Measurements from ENCODE around the gene SUSD4. TPM values are rescaled to one million over a fixed set of nuclear protein-coding genes. Genes with fewer than 3 reads are reported as not detected.
"Not testable (repeated sequence)": the region's sequence is repeated elsewhere in the genome, so short reads cannot be mapped to it uniquely, and the experiment has no call there.

The SUSD4 gene, protein sequence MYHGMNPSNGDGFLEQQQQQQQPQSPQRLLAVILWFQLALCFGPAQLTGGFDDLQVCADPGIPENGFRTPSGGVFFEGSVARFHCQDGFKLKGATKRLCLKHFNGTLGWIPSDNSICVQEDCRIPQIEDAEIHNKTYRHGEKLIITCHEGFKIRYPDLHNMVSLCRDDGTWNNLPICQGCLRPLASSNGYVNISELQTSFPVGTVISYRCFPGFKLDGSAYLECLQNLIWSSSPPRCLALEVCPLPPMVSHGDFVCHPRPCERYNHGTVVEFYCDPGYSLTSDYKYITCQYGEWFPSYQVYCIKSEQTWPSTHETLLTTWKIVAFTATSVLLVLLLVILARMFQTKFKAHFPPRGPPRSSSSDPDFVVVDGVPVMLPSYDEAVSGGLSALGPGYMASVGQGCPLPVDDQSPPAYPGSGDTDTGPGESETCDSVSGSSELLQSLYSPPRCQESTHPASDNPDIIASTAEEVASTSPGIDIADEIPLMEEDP
- total RNA-seq, result not detected

DNA sequence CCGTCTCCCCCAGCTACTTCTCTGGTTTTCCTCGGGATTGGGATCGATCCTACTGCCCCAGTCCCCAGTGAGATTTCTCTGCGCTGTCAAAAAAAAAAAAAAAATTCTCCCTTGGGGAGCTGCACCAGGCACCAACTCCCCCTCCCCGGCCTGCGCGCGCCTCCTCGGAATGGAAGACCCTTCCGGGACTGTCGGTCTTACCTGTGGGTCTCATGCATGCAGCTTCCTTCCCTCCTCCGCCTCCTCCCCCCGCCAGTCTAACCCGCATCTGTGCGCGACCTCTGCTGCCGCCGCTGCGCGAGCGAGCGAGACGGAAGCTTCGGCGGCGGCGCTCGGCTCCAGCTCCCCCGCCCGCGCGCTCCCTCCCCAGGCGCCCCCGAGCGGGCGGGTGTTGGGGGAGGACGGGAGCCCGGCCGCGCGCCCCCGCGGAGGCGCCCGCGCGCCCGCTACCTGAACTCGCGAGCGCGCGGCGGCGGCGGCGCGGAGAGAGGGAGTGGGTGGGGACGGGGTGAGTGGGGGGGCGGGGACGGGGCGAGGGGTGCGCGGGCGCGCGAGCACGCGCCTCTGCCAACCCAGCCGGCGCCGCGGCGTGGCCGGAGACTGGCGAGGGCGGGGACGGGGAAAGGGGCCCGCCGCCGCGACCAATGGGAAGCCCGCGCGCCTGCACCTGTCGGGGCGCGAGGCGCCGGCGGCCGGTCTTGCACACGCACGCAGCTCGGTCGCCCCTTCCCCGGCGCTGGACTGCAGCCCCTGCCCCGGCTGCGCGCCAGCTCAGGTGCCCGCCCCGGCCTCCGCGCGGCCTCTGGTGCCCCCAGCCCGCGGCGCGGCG, at the start of gene SUSD4:
TSS of gene SUSD4 (minus strand) at position 321 of the 829 bp plus-strand sequence. CDS start 751 bp downstream, outside the sequence.
- CTCF ChIA-PET, result interaction anchor here (0.8 kb wide), 1 partner anchor 334 kb away, joined by 3 read pairs; no protein-coding TSS in a partner anchor

DNA sequence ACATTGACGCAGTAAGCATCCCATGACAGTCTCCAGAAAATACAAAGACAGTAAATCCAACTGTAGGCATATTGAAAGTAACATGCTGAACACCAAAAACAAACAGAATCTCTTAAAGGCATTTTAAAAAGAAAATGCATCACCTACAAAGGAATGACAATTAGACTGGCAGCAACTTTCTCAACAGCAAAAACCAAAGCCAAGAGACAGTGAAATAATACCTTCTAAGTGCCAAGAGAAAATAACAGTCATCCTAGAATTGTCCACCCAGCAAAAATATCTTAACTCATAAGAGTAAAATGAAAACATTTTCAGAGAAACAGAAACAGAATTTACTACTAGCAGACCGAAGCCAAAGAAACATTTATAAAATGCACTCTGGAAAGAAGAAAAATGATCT, 49.2 kb upstream of the SUSD4 start:
- ChIA-PET CTCF (no interaction called here), POLR2A (no interaction called here)

More for the DNA sequence above, at the start of gene SUSD4:
- POLR2A ChIA-PET, result no interaction called here

DNA sequence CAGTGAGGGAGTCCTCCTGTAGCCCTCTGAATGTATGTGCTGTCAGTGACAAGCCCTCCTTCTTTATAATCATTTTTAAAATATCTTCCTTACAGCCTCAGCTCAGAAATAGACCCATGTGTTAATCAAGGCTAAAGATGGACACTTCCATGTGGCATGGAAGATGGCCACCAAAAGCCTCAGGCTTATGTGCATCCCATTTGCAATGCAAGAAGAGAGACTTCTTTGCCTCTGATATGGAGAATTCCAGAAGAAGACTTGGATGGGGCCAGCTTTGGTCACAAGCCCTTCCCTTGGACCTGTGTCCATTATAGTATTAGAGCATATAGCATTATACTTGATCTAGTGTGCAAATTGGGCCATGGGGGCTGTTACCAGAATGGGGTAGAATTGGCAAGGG, 47.7 kb upstream of the SUSD4 start:
- POLR2A ChIA-PET, result no interaction called here
- CTCF ChIA-PET, result no interaction called here

DNA sequence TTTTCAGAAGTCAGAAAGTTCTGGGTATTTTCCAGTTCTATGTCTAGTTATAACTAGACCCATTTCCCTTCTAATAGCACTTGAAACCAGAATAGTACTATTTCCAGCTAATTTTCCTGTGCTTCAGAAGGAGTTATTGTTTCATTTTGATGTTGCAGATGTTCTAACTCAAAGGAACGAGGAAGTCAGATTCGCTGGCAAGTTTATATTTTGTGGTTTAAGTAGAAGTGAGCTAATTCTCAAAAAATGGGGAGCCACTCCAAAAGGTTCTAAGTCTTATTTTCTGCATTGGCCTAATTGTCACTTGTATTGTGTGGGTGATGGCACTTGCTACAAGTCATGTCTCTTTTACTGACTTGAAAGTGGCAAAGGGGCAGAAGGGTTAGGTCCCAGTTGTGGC, 47.3 kb upstream of the SUSD4 start:
- ChIA-PET CTCF (no interaction called here), POLR2A (no interaction called here)

DNA sequence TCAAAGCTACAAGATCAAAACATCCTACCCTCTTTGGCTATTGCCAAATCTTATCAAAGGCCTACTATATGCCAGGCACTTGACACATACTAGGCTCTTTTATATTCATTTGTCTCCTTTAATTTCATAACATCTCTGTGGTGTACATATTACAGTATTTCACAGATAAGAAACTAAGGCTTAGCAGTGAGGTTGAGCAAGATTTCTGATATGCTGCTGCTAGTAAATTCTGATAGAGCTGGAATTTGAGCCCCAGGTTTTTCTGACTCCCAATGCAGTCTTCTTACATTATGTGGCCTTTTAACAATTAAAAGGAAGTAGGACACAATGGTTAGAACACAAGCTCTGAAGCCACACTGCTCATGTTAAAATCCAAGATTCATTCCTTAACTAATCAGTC, 46.1 kb upstream of the SUSD4 start:
- ChIA-PET POLR2A (no interaction called here), CTCF (no interaction called here)

DNA sequence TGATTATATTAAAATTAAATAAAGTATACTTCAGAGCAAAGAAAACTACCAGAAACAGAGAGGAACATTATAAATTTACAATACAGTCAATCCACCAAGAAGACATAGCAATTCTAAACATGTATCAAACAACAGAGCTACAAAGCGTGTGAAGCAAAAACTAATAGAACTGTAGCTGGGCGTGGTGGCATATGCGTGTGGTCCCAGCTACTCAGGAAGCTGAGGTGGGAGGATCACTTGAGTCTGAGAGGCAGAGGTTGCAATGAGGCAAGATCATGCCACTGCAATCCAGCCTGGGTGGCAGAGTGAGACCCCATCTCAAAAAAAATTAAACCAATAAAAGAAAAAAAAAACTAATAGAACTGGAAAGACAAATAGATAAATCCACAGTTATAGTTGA, 41.5 kb upstream of the SUSD4 start:
- POLR2A ChIA-PET, result no interaction called here
- CTCF ChIA-PET, result no interaction called here

DNA sequence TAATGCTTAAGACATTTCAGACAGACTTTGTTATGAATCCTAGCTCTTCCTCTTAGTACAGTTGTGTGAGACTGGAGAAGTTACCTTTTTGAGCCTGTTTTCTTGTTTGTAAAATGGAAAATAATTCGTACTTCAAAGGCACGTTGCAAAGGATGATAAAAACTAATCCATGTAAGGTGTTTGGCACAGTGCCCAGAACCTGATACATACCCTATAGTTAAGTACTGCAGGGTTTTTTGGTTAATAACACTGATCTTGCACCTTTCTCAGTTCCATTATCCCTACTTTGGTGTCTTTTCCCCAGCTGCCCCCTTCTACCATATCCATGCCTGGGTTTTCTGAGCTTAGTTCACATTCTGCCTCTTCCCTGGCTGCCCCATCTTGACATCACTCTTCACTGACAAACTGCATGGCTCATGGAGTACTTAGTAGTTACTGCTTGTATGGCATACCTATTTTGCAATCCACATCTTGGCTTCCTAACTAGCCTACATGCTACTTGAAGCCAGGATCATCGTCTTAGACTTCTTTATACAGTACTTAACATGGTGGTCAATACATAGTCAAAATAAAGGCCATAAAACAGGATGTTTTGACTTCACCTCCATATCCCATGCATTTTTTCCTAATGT, 39.3 kb upstream of the SUSD4 start:
- POLR2A ChIA-PET, result no interaction called here

DNA sequence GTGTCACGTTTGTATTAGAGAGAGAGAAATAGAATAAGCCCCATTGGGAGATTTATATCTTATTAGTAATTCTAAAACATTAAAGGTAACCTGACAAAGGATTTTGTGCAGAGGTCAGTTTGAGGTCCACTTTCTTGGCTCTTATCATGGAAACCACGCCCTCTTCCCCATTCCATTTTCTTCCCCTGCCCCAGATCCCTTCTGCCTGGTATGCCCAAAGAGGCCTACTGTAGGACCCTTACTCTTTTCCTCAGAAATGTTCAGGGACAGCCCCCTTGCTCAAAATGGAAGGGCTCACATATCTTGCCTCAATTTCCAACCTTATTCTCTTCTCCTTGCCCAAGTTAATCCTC, 38.8 kb upstream of the SUSD4 start:
- CTCF ChIA-PET, result no interaction called here
- POLR2A ChIA-PET, result no interaction called here

More for the DNA sequence above, 39.3 kb upstream of the SUSD4 start:
- CTCF ChIA-PET, result no interaction called here

DNA sequence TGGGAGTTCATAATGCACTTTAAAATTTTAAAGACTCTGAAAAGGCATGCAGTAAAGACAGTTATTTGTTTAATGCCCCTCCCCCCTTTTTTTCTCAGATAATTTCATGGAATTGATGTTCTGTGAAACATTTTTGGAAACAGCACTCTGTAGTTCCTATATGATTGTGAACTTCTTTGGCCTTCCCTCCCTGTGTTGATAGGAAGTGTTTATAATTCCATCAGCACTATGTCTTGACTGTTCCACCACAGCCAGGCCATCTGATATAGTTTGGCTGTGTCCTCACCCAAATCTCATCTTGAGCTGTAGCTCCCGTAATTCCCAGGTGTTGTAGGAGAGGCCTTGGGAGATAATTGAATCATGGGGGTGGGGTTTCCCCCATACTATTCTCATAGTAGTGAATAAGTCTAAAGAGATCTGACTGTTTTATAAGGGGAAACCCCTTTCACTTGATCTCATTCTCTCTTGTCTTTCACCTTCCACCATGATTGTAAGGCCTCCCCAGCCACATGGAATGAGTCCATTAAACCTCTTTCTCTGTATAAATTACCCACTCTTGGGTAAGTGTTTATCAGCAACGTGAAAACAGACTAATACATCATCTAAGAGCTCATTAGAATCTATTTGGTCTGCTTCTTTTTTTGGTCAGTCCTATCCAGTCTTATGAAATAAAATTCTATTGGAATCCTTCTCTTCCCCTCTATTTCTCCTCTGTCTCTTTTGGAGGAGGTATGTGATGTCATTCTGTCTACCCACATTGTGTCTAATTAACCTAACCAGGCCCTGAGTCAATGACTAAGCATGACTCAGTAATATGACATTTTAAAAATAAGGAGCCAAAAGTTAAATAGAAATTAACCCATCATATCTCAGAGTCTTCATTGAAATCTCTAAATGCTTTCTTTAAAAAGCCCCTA, 38.2 kb upstream of the SUSD4 start:
- ChIA-PET POLR2A (no interaction called here), CTCF (no interaction called here)

DNA sequence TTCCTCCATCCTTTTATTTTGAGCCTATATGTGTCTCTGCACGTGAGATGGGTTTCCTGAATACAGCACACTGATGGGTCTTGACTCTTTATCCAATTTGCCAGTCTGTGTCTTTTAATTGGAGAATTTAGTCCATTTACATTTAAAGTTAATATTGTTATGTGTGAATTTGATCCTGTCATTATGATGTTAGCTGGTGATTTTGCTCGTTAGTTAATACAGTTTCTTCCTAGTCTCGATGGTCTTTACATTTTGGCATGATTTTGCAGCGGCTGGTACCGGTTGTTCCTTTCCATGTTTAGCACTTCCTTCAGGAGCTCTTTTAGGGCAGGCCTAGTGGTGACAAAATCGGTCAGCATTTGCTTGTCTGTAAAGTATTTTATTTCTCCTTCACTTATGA, 35.4 kb upstream of the SUSD4 start:
- POLR2A ChIA-PET, CTCF ChIA-PET: not testable (repeated sequence)

DNA sequence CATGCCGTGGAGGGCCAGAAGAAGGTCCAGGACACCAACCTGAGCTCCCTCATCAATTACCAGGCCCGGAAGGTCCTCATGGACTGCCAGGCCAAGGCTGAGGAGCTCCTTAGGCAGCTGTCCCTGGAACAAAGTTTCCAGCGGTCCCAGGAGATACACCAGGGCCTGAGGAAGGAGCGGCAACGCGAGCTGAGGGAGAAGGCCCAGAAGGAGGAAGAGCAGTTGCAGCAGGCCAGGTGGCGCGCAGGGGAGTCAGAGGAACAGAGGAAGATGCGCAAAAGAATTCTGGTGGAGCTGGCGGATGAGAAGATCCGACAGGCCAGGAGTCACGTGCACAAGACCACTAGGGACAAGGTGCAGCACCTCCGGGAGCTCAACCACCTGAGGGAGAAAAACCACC, 30.7 kb upstream of the SUSD4 start:
- ChIA-PET CTCF (no interaction called here), POLR2A (no interaction called here)

DNA sequence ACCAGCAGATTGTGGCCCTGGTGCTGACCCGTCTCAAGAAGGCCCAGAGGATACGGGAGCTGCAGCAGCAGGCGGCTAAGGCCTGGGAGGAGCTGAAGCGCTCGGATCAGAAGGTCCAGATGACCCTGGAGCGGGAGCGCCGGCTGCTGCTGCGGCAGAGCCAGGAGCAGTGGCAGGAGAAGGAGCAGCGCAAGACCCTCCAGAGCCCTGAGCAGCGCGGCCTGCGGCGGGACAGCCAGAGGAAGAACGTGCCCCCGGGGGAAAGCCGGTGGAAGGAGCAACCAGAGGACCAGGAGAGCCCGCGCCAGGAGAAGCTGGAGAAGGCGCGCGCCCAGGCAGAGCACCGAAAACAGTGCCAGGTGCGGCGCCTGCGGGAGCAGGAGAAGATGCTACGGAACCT, 30.3 kb upstream of the SUSD4 start:
- ChIA-PET POLR2A (no interaction called here), CTCF (no interaction called here)

DNA sequence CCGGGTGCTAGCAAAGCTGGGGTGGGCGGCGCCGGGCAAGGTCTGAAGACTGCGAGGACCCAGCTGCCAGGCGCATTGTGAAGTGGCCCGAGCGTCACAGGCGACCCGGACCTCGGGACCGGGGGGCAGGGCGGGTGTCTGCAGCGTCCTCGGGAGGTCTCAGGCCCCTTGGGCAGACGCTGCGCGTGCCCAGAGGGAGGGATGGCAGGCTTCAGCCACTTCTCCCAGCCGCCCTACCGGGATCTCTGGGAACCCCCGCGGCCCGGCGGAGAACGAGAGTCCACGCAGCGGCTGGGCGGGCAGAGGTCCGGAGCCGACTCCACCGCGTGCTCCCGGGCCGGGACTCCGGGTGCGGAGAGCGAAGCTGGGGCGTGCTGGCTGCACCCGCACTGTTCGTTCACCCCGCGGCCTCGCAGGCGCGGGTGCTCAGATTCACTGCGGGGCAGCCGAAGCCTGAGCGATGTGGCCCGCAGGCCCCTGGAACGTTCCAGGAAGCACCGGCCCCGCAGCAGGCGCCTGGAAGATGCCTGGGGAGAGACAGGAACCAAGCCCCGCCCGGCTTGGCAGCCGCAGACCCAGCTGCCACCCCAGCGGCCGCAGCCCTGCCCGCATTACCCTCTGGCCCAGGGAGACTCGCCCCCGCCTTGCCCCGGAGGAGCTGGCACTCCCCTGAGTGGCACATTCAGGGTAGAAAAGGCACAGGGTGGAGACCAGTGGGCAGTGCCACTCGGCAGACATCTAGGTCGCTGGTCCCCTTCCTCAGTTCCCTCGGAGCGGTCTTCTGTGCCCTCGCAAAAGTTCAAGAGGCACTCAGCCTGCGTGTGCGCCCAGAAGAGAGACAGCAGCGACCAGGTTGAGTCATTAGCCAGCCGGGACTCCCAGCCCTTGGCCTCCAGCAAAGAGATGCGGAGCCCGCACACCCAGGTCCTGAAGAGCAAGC, 29.6 kb upstream of the SUSD4 start, which contains the start of gene CCDC185:
TSS of gene CCDC185 (plus strand) at position 141 of the 940 bp plus-strand sequence. CDS start at position 202, 61 bp downstream.
- POLR2A ChIA-PET, result no interaction called here
- CTCF ChIA-PET, result no interaction called here

DNA sequence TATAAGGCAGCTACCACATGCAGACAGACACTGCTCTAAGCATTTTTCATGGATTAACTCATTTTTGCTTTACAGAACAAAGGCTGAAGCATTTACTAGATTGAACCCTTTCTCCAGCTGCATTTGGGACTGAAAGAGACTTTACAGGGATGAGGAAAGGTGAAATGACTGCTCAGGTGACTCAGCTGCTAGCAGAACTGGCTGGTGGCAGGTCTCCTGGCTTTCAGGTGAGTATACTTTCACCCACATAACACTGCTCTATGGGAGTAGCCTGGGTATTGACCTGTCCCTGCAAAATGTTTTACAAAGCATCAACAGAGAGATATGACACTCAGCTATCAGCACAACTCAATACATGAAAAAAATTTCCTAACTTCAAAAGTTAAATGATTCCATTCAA, 26.6 kb upstream of the SUSD4 start:
- POLR2A ChIA-PET, result no interaction called here
- CTCF ChIA-PET, result no interaction called here

DNA sequence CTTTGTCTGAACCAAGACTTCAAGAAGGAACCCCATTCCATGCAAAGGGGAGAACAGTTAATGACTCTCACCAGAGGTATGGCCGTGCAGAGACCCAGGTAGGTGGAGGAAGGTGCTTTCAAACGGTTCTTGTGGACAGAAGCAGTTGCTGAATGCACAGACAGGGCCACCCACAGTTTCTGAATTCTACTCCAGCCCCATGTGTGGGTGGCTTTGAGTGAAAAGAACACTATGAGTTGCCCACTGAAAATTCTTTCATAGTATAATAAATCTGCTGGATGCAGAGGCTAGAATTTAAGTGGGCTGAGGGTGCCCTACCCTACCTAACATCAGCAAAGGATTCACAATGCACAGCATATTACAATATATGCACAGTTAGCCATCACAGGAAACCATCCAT, 22.0 kb upstream of the SUSD4 start:
- CTCF ChIA-PET, result no interaction called here
- POLR2A ChIA-PET, result no interaction called here

DNA sequence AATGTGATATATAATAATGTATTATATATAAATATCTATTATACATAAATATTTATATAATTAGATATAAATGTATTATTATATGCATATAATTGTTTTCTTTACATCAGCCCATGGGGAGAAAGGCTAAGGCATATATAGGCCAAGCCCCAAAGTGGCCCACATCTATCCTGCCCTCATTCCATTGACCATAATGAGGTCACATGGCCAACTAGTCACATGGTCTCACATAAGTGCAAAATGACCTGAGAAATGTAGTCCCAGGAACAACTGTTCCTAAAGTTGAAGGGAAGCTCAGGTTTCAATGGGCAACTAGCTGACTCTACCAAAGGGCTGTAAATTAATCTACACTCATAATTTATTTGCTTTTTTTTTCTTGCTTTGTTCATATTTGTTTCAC, 14.8 kb upstream of the SUSD4 start:
- POLR2A ChIA-PET, result no interaction called here

DNA sequence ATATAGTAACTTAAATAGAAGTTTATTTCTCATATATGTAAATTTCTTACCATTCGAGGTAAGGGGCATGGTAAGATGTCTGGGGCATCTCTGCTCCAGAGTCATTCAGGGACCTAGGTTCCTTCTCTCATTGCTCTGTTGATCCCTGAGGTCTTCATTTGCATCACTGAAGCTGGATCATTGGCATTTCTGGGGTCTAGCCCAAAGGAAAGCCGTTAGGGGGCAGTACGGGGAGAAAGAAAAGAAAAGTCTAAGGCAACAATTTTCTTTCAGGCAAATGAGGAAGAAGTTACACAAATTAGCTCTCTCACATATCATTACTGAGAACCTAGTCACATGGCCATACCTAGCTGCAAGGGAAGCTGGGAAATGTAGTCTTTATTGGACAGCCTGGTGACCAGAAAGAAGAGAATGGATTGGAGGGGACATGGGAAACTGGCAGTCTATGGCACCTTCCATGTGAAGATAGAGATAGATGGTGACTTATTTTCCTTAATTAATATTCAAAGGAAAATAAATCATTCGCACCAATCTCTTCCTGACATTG, 10.2 kb upstream of the SUSD4 start:
- POLR2A ChIA-PET, result no interaction called here
- CTCF ChIA-PET, result no interaction called here

More for the DNA sequence above, 14.8 kb upstream of the SUSD4 start:
- CTCF ChIA-PET, result no interaction called here

DNA sequence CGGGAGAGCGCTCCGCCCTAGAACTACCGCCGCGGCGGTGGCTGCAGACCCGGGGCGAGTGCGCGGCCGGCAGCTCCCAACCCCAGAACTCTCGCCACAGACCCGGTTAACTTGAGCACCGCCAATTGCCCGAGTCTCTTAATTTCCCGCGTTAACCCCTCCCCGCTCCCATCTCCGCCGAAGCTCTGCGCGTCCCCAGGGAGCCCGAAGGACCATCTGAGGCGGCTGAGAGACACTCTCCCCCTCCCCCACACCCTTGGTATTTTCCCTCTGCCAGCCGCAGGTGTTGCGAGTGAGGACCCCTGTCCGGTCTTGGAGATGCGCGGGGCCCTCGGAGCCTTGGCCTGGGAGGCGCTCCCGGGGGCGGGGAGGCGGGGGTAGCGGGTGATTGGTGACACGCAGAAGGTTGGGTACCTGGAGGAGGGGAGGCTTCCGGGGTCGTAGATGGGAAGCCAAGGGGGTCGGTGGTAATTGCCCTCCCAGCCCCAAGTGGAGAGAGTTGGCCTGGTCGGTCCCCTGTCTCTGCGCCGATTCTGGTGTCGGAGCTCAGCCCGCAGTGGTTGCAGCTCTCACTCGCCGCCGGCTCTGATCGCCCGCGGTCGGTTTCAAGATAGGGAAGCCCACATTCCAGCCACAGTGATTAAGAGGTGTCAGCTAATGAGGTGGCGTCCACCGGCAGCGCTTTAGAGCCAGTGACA, 858 bp upstream of the SUSD4 start:
- POLR2A ChIA-PET, result no interaction called here

More for the DNA sequence above, 858 bp upstream of the SUSD4 start:
- CTCF ChIA-PET, result no interaction called here
